OCI-LY1 (cell line): ENCODE results near the gene ESPL1.

Experiments used
- H2AFZ ChIP-seq: fragments of 200-600 bp; sonication (generic), shearing (Covaris generic); 2 replicates; pipeline ENCODE4 v1.6.0; 2014; ENCODE audit warnings: antibody characterized with exemption, mild to moderate bottlenecking, low read length
- H3F3A ChIP-seq: fragments of 200-600 bp; sonication (generic), shearing (Covaris generic); 2 replicates; pipeline ENCODE4 v1.6.0; 2014; ENCODE audit warnings: mild to moderate bottlenecking, antibody characterized with exemption, low read length, moderate library complexity; ENCODE audit not compliant: insufficient read depth
- H3K27ac ChIP-seq: fragments of 200-600 bp; sonication (generic); 2 replicates; pipeline ENCODE4 v1.5.1; 2014; ENCODE audit warnings: low read length, mixed run types, mild to moderate bottlenecking, low read depth; ENCODE audit not compliant: poor library complexity, severe bottlenecking
- H3K27me3 ChIP-seq: fragments of 200-600 bp; sonication (generic); 2 replicates; pipeline ENCODE4 v1.6.0; 2014; ENCODE audit warnings: antibody characterized with exemption, mild to moderate bottlenecking, low read length, moderate library complexity; ENCODE audit not compliant: insufficient read depth
- H3K36me3 ChIP-seq: fragments of 200-600 bp; sonication (generic); 2 replicates; pipeline ENCODE4 v1.6.1; 2014; ENCODE audit warnings: mild to moderate bottlenecking, antibody characterized with exemption, low read length, moderate library complexity, mixed read lengths; ENCODE audit not compliant: insufficient read depth
- H3K4me1 ChIP-seq: fragments of 200-600 bp; sonication (generic); 2 replicates; pipeline ENCODE4 v1.5.1; 2014; ENCODE audit warnings: mild to moderate bottlenecking, low read length, moderate library complexity; ENCODE audit not compliant: insufficient read depth, severe bottlenecking
- H3K4me2 ChIP-seq: fragments of 200-600 bp; sonication (generic), shearing (Covaris generic); 2 replicates; pipeline ENCODE4 v1.6.1; 2014; ENCODE audit warnings: low read length
- H3K4me3 ChIP-seq: fragments of 200-600 bp; sonication (generic); 2 replicates; pipeline ENCODE4 v1.5.1; 2014; ENCODE audit warnings: low read length, low read depth, mild to moderate bottlenecking, mixed read lengths; ENCODE audit not compliant: poor library complexity, severe bottlenecking
- H3K79me2 ChIP-seq: fragments of 200-600 bp; shearing (Covaris generic); 2 replicates; pipeline ENCODE4 v1.6.1; 2016; ENCODE audit warnings: mixed run types, low read length, mixed read lengths; ENCODE audit not compliant: insufficient read depth
- H3K9ac ChIP-seq: fragments of 200-600 bp; sonication (generic), shearing (Covaris generic); 2 replicates; pipeline ENCODE4 v1.6.1; 2014; ENCODE audit warnings: mild to moderate bottlenecking, low read length, mixed read lengths
- H3K9me2 ChIP-seq: fragments of 200-600 bp; sonication (generic), shearing (Covaris generic); 2 replicates; pipeline ENCODE4 v1.6.1; 2014; ENCODE audit warnings: low read depth, mild to moderate bottlenecking, low read length, mixed read lengths
- H3K9me3 ChIP-seq: fragments of 200-600 bp; shearing (Covaris generic); 2 replicates; pipeline ENCODE4 v1.6.1; 2014; ENCODE audit warnings: low read length, mixed read lengths
- H4K20me1 ChIP-seq: fragments of 200-600 bp; sonication (generic), shearing (Covaris generic); 2 replicates; pipeline ENCODE4 v1.6.0; 2016; ENCODE audit warnings: mild to moderate bottlenecking, low read length; ENCODE audit not compliant: insufficient read depth
- EZH2 ChIP-seq: fragments of 200-600 bp; sonication (generic), shearing (Covaris generic); IDR thresholded peaks from 2 replicates; pipeline ENCODE4 v1.8.0; 2017; ENCODE audit warnings: borderline replicate concordance, mixed run types, mild to moderate bottlenecking, antibody characterized with exemption, low read length, moderate library complexity, mixed read lengths
- TF ChIP-seq, protein P1 (sequence below): fragments of 200-600 bp; sonication (generic), shearing (Covaris generic); IDR thresholded peaks from 2 replicates; pipeline ENCODE4 v1.5.1; 2017; ENCODE audit warnings: mild to moderate bottlenecking, antibody characterized with exemption, low read length, moderate library complexity, mixed read lengths

Gene ESPL1

DNA sequence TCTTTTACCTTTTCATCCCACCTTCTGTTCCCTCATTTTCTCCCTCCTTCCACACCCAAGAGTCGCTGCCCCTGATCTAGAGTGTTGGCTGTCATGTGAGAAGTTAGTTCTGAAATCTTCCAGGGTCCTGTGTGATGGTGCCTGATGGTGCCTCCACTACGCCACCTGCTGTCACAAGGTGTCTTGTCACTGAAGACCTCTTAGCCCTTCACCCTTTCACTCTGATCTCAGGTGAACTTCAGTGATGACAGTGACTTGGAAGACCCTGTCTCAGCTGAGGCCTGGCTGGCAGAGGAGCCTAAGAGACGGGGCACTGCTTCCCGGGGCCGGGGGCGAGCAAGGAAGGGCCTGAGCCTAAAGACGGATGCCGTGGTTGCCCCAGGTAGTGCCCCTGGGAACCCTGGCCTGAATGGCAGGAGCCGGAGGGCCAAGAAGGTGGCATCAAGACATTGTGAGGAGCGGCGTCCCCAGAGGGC lies 19.7 kb downstream of the ESPL1 start:
- H4K20me1 ChIP-seq, result no peaks in the 10 kb centered on the region
- TF ChIP-seq, protein P1, sequence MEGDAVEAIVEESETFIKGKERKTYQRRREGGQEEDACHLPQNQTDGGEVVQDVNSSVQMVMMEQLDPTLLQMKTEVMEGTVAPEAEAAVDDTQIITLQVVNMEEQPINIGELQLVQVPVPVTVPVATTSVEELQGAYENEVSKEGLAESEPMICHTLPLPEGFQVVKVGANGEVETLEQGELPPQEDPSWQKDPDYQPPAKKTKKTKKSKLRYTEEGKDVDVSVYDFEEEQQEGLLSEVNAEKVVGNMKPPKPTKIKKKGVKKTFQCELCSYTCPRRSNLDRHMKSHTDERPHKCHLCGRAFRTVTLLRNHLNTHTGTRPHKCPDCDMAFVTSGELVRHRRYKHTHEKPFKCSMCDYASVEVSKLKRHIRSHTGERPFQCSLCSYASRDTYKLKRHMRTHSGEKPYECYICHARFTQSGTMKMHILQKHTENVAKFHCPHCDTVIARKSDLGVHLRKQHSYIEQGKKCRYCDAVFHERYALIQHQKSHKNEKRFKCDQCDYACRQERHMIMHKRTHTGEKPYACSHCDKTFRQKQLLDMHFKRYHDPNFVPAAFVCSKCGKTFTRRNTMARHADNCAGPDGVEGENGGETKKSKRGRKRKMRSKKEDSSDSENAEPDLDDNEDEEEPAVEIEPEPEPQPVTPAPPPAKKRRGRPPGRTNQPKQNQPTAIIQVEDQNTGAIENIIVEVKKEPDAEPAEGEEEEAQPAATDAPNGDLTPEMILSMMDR, result peak; percentile 84
- no peak for TF ChIP-seq EZH2
- H3K27me3 ChIP-seq, result no peaks in the 10 kb centered on the region
- peaks cover 83% of the 10 kb centered on the region for H3K36me3 ChIP-seq
- no peaks in the 10 kb centered on the region for H3K9me3 ChIP-seq
- H3K4me2 ChIP-seq, result no peak overlapping the region
- H3K79me2 ChIP-seq, result no peaks in the 10 kb centered on the region
- no peak overlapping the region for H2AFZ ChIP-seq
- no peaks in the 10 kb centered on the region for H3K4me1 ChIP-seq
- no peak overlapping the region for H3K27ac ChIP-seq
- H3K9ac ChIP-seq, result no peak overlapping the region
- no peak overlapping the region for H3K4me3 ChIP-seq
- H3F3A ChIP-seq, result no peaks in the 10 kb centered on the region
- H3K9me2 ChIP-seq, result no peaks in the 10 kb centered on the region

DNA sequence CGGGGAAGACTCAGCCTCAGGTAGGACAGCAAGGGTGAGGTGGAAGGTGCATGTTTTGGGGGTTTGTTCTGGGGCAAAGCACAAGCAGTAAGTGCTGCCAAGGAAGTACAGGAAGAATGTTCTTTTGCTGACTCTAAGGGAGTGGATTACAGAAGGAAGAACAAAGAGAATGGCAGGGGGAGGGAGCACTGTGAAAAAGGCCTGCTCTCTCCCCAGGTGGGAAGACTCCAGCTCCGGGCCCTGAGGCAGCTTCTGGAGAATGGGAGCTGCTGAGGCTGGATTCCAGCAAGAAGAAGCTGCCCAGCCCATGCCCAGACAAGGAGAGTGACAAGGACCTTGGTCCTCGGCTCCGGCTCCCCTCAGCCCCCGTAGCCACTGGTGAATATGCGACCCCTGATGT lies 20.2 kb downstream of the ESPL1 start:
- H4K20me1 ChIP-seq, result no peaks in the 10 kb centered on the region
- no peak overlapping the region for H2AFZ ChIP-seq
- H3K27ac ChIP-seq, result no peak overlapping the region
- H3K4me1 ChIP-seq, result no peaks in the 10 kb centered on the region
- no peak overlapping the region for H3K4me3 ChIP-seq
- no peak overlapping the region for H3K4me2 ChIP-seq
- no peaks in the 10 kb centered on the region for H3K9me2 ChIP-seq
- H3K36me3 ChIP-seq, result peaks cover 83% of the 10 kb centered on the region
- H3K9ac ChIP-seq, result no peak overlapping the region
- TF ChIP-seq, protein P1, result no peak
- TF ChIP-seq EZH2, result no peak
- H3F3A ChIP-seq, result no peaks in the 10 kb centered on the region
- no peaks in the 10 kb centered on the region for H3K27me3 ChIP-seq
- H3K9me3 ChIP-seq, result no peaks in the 10 kb centered on the region
- H3K79me2 ChIP-seq, result no peaks in the 10 kb centered on the region

DNA sequence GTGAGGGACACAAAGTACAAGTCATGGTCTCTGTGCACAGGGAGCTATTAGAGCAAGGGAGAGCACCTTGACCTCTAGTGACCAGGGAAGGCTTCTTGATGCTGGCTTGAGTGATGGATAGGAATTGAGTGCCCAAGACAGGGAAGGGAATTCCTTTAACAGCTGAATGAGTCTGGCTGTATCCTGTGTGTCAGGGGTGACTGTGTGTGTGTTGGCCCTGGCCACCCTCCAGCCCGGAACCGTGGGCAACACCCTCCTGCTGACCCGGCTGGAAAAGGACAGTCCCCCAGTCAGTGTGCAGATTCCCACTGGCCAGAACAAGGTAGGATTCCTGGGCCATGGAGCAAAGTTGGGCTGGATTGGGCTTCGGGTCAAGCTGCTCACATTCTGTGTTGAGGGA lies 21.8 kb downstream of the ESPL1 start:
- no peaks in the 10 kb centered on the region for H3K79me2 ChIP-seq
- no peak overlapping the region for H3K4me3 ChIP-seq
- H3K4me2 ChIP-seq, result no peak overlapping the region
- H3K9me3 ChIP-seq, result no peaks in the 10 kb centered on the region
- no peaks in the 10 kb centered on the region for H3K9me2 ChIP-seq
- H2AFZ ChIP-seq, result no peak overlapping the region
- peaks cover 3% of the 10 kb centered on the region for H3K4me1 ChIP-seq
- H3K27ac ChIP-seq, result no peak overlapping the region
- no peak overlapping the region for H3K9ac ChIP-seq
- H3F3A ChIP-seq, result no peaks in the 10 kb centered on the region
- TF ChIP-seq, protein P1, result no peak
- TF ChIP-seq EZH2, result no peak
- H3K27me3 ChIP-seq, result no peaks in the 10 kb centered on the region
- peaks cover 73% of the 10 kb centered on the region for H3K36me3 ChIP-seq
- no peaks in the 10 kb centered on the region for H4K20me1 ChIP-seq
